Measurements from ENCODE around the gene SMIM36.
"Not testable (repeated sequence)": the region's sequence is repeated elsewhere in the genome, so short reads cannot be mapped to it uniquely, and the experiment has no call there.

Gene SMIM36

GRCh38 chr17:55527540-55528118 is 16.4 kb upstream of the SMIM36 start:
- Mint-ChIP-seq H3K9me3 (no peaks in the 10 kb centered on the region), H3K27me3 (no peaks in the 10 kb centered on the region), H3K4me3 (no peak overlapping the region), H3K27ac (no peak overlapping the region), H3K4me1 (no peaks in the 10 kb centered on the region), H3K36me3 (no peaks in the 10 kb centered on the region)
- CTCF ChIA-PET = interaction anchor here (1.5 to 7.7 kb wide), 7 partner anchors 15 to 242 kb away, joined by 3 to 139 read pairs (median 12); no protein-coding TSS in a partner anchor
- peak; percentile 45 for DNase-seq

DNA sequence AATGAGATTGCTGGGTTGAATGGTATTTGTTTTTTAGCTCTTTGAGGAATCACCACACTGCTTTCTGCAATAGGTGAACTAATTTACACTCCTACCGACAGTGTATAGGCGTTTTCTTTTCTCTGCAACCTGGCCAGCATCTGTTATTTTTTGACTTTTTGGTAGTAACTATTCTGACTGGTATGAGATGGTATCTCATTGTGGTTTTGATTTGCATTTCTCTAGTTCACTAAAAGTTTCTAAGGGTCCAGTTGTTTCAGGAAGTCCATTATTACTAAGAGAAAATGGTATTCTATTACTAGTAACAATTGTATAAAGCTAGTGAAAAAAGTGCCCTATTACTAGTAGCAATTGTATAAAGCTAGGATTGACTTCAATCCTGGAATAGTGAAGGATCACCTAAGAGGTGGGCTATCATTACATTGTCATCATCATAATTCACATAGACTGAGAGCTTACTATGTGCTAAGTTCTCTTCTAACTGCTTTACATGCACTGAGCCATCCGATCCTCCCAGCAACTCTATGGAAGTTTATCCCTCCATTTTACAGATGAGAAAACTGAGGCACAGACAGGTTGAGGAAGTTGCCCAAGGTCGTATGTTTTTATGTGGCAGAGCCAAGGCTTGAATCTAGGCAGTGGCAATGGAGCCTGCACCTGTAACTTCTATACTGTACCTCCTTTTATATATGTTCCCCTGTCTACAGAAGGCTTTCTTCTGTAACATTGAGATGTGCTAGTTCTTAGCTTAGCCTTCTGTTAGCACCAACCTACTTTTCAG is 13.4 kb upstream of the SMIM36 start:
- Mint-ChIP-seq H3K36me3 (no peaks in the 10 kb centered on the region), H3K9me3 (no peaks in the 10 kb centered on the region), H3K27ac (no peak overlapping the region), H3K4me1 (no peaks in the 10 kb centered on the region), H3K27me3 (no peaks in the 10 kb centered on the region), H3K4me3 (no peak overlapping the region)
- DNase-seq = no peak
- CTCF ChIA-PET = interaction anchor here (0.7 to 7.7 kb wide), 9 partner anchors 9 to 246 kb away, joined by 3 to 139 read pairs (median 4); no protein-coding TSS in a partner anchor

DNA sequence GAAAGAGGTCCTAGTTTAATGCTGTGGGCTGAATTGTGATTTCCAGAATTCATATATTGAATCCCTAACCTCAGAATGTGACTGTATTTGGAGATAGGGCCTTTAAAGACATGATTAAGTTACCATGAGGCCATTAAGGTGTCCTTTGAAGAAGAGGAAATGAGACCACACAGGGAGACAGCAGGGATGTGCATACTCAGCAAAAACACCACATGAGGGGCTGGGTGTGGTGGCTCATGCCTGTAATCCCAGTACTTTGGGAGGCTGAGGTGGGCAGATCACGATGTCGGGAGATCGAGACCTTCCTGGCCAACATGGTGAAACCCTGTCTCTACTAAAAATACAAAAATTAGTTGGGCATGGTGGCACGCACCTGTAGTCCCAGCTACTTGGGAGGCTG is 11.8 kb upstream of the SMIM36 start:
- not testable (repeated sequence) for H3K4me1 Mint-ChIP-seq, H3K9me3 Mint-ChIP-seq, H3K27me3 Mint-ChIP-seq, DNase-seq, H3K36me3 Mint-ChIP-seq, H3K4me3 Mint-ChIP-seq, H3K27ac Mint-ChIP-seq
- CTCF ChIA-PET = interaction anchor here (0.8 to 7.7 kb wide), 2 partner anchors 80 to 212 kb away, joined by 3 to 139 read pairs; no protein-coding TSS in a partner anchor

GRCh38 chr17:55521186-55521585 is 9.9 kb upstream of the SMIM36 start:
- Mint-ChIP-seq H3K4me3 (no peak overlapping the region), H3K9me3 (no peaks in the 10 kb centered on the region), H3K27ac (no peak overlapping the region), H3K36me3 (no peaks in the 10 kb centered on the region), H3K27me3 (no peaks in the 10 kb centered on the region), H3K4me1 (no peaks in the 10 kb centered on the region)
- CTCF ChIA-PET = no interaction called here
- no peak for DNase-seq

DNA sequence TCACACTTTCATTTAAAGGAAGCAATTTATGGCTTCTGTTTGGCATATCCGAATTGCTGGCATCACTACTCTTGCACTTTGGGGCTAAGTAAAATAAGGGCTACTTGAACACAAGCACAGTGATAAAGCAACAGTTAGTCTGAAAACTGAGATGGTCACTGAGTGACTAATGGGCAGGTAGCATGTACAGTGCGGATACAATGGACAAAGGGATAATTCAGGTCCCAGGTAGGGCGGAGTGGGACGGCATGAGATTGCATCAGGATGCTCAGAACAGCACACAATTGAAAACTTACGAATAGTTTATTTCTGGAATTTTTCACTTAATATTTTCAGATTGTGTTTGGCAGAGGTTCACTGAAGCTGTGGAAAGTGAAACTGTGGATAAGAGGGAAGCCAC is 9.2 kb upstream of the SMIM36 start:
- H3K27me3 Mint-ChIP-seq = peaks cover 2% of the 10 kb centered on the region
- no peak for DNase-seq
- CTCF ChIA-PET = no interaction called here
- no peaks in the 10 kb centered on the region for H3K36me3 Mint-ChIP-seq
- H3K4me3 Mint-ChIP-seq = no peak overlapping the region
- no peak overlapping the region for H3K27ac Mint-ChIP-seq
- no peaks in the 10 kb centered on the region for H3K9me3 Mint-ChIP-seq
- no peaks in the 10 kb centered on the region for H3K4me1 Mint-ChIP-seq

GRCh38 chr17:55518510-55518909 is 7.3 kb upstream of the SMIM36 start:
- no peaks in the 10 kb centered on the region for H3K9me3 Mint-ChIP-seq
- peaks cover 5% of the 10 kb centered on the region for H3K4me1 Mint-ChIP-seq
- CTCF ChIA-PET = interaction anchor here (0.6 to 1.0 kb wide), 2 partner anchors 9 to 612 kb away, joined by 4 to 6 read pairs; no protein-coding TSS in a partner anchor
- no peaks in the 10 kb centered on the region for H3K36me3 Mint-ChIP-seq
- H3K4me3 Mint-ChIP-seq = no peak overlapping the region
- no peak overlapping the region for H3K27ac Mint-ChIP-seq
- DNase-seq = no peak
- peaks cover 5% of the 10 kb centered on the region for H3K27me3 Mint-ChIP-seq

GRCh38 chr17:55513885-55514590 is 2.8 kb upstream of the SMIM36 start:
- Mint-ChIP-seq H3K27ac (no peak overlapping the region), H3K9me3 (no peaks in the 10 kb centered on the region), H3K36me3 (no peaks in the 10 kb centered on the region), H3K4me1 (peaks cover 5% of the 10 kb centered on the region), H3K27me3 (peaks cover 8% of the 10 kb centered on the region), H3K4me3 (no peak overlapping the region)
- CTCF ChIA-PET = interaction anchor here (0.7 to 2.9 kb wide), 17 partner anchors 13 to 521 kb away, joined by 3 to 33 read pairs (median 3); no protein-coding TSS in a partner anchor
- DNase-seq = peak; percentile 77

GRCh38 chr17:55507669-55508068 is 3.6 kb downstream of the SMIM36 start:
- H3K27me3 Mint-ChIP-seq, DNase-seq, H3K27ac Mint-ChIP-seq, CTCF ChIA-PET, H3K36me3 Mint-ChIP-seq, H3K9me3 Mint-ChIP-seq, H3K4me1 Mint-ChIP-seq, H3K4me3 Mint-ChIP-seq: not testable (repeated sequence)

DNA sequence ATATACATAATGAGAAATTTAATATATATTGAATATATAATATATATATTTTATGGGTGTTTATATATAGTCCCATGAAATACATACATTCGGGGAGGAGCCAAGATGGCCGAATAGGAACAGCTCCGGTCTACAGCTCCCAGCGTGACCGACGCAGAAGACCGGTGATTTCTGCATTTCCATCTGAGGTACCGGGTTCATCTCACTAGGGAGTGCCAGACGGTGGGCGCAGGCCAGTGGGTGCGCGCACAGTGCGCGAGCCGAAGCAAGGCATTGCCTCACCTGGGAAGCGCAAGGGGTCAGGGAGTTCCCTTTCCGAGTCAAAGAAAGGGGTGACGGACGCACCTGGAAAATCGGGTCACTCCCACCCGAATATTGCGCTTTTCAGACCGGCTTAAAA is 9.6 kb downstream of the SMIM36 start:
- H3K4me1 Mint-ChIP-seq, DNase-seq, H3K4me3 Mint-ChIP-seq, H3K36me3 Mint-ChIP-seq, CTCF ChIA-PET, H3K27ac Mint-ChIP-seq, H3K9me3 Mint-ChIP-seq, H3K27me3 Mint-ChIP-seq: not testable (repeated sequence)

GRCh38 chr17:55500103-55500502 is 11.1 kb downstream of the SMIM36 start:
- Mint-ChIP-seq H3K36me3 (no peaks in the 10 kb centered on the region), H3K27ac (no peak overlapping the region), H3K4me1 (no peaks in the 10 kb centered on the region), H3K27me3 (peaks cover 14% of the 10 kb centered on the region), H3K4me3 (no peak overlapping the region), H3K9me3 (no peaks in the 10 kb centered on the region)
- CTCF ChIA-PET = interaction anchor here (1.0 kb wide), 1 partner anchor 143 kb away, joined by 5 read pairs; no protein-coding TSS in a partner anchor
- peak; percentile 25 for DNase-seq

GRCh38 chr17:55496094-55496881 is 15.0 kb downstream of the SMIM36 start:
- H3K9me3 Mint-ChIP-seq = no peaks in the 10 kb centered on the region
- H3K4me1 Mint-ChIP-seq = no peaks in the 10 kb centered on the region
- peaks cover 32% of the 10 kb centered on the region for H3K27me3 Mint-ChIP-seq
- no peak for DNase-seq
- H3K36me3 Mint-ChIP-seq = no peaks in the 10 kb centered on the region
- H3K4me3 Mint-ChIP-seq = no peak overlapping the region
- no peak overlapping the region for H3K27ac Mint-ChIP-seq
- CTCF ChIA-PET = no interaction called here

- peaks cover 36% of the 10 kb centered on the region for H3K27me3 Mint-ChIP-seq
- no peak for DNase-seq
- no peaks in the 10 kb centered on the region for H3K4me1 Mint-ChIP-seq
- no peaks in the 10 kb centered on the region for H3K36me3 Mint-ChIP-seq
- CTCF ChIA-PET = no interaction called here
- no peaks in the 10 kb centered on the region for H3K9me3 Mint-ChIP-seq
- H3K4me3 Mint-ChIP-seq = no peak overlapping the region
- no peak overlapping the region for H3K27ac Mint-ChIP-seq
Measured at GRCh38 chr17:55495239-55495638, 16.0 kb downstream of the SMIM36 start.

DNA sequence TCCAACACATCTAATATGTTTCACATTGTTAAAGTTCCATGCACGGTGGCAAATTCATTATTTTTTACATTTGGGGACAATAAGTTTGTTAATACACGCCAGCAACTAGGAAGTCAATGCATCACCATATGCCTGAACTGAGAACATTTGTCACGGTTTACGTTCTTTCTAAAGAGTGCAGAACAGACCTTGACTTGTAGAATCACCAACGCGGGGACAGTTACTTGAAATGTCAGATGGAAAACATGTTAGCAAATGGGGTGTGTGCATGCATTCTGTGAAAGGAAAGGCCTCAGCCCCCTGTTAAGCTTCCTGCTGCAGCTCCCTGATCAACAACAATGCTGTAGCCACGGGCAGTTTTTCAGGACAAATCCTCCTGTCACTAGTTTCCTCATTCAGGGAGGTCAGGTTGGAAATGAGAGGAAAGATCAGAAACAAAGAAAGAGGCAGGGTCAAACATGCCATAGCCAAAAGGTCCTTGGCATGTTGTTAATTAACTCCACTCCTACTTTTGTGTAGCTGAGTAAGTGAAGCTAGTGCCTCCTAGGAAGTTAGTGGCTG is 18.4 kb downstream of the SMIM36 start:
- no peak for DNase-seq
- CTCF ChIA-PET = interaction anchor here (0.6 kb wide), 1 partner anchor 109 kb away, joined by 3 read pairs; no protein-coding TSS in a partner anchor
- Mint-ChIP-seq H3K27ac (no peak overlapping the region), H3K27me3 (peaks cover 35% of the 10 kb centered on the region), H3K4me1 (no peaks in the 10 kb centered on the region), H3K36me3 (no peaks in the 10 kb centered on the region), H3K4me3 (no peak overlapping the region), H3K9me3 (no peaks in the 10 kb centered on the region)

GRCh38 chr17:55490376-55490775 is 20.9 kb downstream of the SMIM36 start:
- no peaks in the 10 kb centered on the region for H3K4me1 Mint-ChIP-seq
- no peaks in the 10 kb centered on the region for H3K36me3 Mint-ChIP-seq
- no peak for DNase-seq
- no peak overlapping the region for H3K27ac Mint-ChIP-seq
- H3K4me3 Mint-ChIP-seq = no peak overlapping the region
- CTCF ChIA-PET = no interaction called here
- peaks cover 35% of the 10 kb centered on the region for H3K27me3 Mint-ChIP-seq
- no peaks in the 10 kb centered on the region for H3K9me3 Mint-ChIP-seq
